AG09319 (cell line): ENCODE measurements around the gene CELF2.
"Not testable (repeated sequence)": the region's sequence is repeated elsewhere in the genome, so short reads cannot be mapped to it uniquely, and the experiment has no call there.

Source experiments
- DNase-seq: peaks from one replicate; pipeline ENCODE4 v3.0.0-alpha.2; 2010; ENCODE audit warnings: low read depth; ENCODE audit errors: extremely low read depth
- CTCF ChIP-seq: IDR thresholded peaks from 2 replicates; pipeline ENCODE4 v1.5.1; 2011; ENCODE audit warnings: low read depth, mild to moderate bottlenecking, inconsistent platforms, low read length, moderate library complexity

CELF2 gene

DNA sequence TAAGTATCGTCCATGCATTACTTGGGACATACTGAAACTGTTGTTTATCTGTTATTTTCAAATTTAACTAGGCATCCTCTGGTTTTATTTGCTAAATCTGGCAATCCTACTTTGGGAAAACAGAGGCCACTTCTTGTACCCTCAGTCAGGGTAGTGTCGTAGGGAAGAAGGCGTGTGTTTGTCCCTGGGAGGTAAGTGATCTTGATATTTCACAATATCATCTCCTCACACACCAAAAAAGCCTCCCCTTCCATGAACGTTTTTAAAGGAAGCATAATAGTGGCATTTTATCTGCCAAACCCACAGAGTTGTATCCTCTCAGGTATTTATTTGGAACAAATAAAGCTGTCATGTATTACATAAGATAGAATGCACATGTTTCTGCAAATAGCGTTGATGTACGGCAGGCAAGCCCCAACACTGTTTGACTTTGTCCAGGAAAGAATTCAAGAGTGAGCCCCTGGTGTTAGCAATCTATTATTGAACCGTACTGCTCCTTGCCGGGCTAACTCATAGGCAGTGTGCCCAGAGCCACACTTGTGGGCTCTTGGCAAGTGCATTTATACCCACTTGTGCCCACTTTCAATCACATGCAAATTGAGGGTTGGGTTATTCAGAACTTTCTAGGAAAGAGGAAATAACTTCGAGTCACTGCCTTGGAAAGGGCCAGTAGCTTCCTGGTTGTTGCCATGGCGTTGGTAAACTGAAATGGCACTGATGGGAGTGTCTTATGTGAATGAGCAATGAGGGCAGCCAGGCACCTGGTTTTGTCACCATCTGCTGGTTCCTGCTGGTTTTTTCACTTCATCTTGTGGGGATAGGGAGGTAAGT, 327.8 kb downstream of the CELF2 start:
- DNase-seq = no peak

DNA sequence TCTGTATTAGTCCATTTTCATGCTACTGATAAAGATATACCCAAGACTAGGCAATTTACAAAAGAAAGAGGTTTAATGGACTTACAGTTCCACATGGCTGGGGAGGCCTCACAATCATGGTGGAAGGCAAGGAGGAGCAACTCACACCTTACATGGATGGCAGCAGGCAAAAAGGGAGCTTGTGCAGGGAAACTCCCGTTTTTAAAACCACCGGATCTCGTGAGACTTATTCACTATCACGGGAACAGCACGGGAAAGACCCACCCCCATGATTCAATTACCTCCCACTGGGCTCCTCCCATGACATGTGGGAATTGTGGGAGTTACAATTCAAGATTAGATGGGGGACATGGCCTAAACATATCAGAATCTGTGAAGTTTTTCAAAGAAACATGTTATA, 329.9 kb downstream of the CELF2 start:
- DNase-seq = not testable (repeated sequence)

More for the DNA sequence above, 327.8 kb downstream of the CELF2 start:
- no peak for TF ChIP-seq CTCF

DNA sequence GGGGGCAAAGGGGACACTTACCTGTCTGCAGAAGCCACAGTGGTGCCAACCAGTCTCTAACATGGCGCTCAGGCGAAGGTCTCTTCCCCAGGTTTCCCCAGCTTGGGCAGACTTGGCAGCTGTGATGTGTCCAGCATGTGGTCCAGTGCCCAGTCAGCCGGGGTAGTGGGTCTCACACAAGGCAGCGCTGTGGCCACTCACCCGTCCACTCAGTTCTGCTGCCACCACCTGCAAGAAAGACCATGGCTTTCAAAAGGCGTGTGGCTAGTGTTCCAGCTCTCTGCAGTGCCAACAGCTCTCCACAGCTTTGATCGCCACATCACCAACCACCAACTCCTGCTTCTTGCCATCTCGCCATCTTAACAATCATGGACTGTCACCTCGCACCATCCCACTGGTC, 334.1 kb downstream of the CELF2 start:
- no peak for TF ChIP-seq CTCF
- DNase-seq = no peak

GRCh38 chr10:11353006-11353896, 335.6 kb downstream of the CELF2 start:
- no peak for DNase-seq
- no peak for TF ChIP-seq CTCF

GRCh38 chr10:11354823-11355222, 337.2 kb downstream of the CELF2 start:
- no peak for DNase-seq
- no peak for TF ChIP-seq CTCF

- TF ChIP-seq CTCF = no peak
- DNase-seq = no peak
Measured at GRCh38 chr10:11355592-11355991, 337.9 kb downstream of the CELF2 start.

DNA sequence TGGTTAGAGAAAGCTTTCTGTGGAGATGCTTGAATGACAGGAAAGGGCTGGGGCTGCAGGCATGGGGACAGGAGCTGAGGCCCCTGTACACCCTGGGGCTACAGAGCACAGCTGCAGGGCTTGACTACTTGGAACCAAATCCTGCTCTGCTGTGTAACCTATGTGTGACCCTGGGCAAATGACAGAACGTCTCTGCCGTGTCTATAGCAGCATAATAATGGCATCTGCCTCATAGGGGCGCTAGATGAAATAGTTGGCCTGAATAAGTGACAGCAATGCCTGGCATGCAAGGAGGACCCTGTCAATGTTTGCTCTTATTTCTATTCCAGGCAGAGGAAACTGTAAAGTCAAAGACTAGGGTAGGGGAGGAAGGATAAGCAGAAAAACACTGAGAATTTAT, 339.8 kb downstream of the CELF2 start:
- DNase-seq = no peak
- TF ChIP-seq CTCF = no peak
